Measurements from ENCODE around the gene THOC1.

DNA sequence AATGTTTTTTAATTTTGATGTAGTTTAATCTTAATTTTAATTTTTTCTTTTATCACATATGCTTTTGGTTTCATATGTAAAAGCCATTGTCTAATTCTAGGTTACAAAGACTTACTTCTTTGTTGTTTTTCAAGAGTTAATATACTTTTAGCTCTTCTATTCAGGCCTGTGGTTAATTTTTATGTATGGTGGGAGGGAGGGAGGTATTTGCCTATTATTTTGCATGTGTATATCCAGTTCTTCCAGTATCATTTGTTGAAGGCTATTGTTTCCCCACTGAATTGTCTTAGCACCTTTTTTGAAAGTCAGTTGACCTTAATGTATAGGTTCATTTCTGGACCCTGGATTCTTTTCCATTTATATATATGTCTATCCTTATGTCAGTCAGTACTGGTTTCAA, 86.1 kb downstream of the THOC1 start:
- TF ChIP-seq CTCF (IDR thresholded peaks at IDR 0.05) (no peak), POLR2AphosphoS5 (IDR thresholded peaks at IDR 0.05; ENCODE audit: low read depth, low read length) (no peak), TCF7L2 (IDR thresholded peaks at IDR 0.05; ENCODE audit: low read depth, low read length) (no peak)
- TF ChIP-seq, protein P1, sequence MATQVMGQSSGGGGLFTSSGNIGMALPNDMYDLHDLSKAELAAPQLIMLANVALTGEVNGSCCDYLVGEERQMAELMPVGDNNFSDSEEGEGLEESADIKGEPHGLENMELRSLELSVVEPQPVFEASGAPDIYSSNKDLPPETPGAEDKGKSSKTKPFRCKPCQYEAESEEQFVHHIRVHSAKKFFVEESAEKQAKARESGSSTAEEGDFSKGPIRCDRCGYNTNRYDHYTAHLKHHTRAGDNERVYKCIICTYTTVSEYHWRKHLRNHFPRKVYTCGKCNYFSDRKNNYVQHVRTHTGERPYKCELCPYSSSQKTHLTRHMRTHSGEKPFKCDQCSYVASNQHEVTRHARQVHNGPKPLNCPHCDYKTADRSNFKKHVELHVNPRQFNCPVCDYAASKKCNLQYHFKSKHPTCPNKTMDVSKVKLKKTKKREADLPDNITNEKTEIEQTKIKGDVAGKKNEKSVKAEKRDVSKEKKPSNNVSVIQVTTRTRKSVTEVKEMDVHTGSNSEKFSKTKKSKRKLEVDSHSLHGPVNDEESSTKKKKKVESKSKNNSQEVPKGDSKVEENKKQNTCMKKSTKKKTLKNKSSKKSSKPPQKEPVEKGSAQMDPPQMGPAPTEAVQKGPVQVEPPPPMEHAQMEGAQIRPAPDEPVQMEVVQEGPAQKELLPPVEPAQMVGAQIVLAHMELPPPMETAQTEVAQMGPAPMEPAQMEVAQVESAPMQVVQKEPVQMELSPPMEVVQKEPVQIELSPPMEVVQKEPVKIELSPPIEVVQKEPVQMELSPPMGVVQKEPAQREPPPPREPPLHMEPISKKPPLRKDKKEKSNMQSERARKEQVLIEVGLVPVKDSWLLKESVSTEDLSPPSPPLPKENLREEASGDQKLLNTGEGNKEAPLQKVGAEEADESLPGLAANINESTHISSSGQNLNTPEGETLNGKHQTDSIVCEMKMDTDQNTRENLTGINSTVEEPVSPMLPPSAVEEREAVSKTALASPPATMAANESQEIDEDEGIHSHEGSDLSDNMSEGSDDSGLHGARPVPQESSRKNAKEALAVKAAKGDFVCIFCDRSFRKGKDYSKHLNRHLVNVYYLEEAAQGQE (IDR thresholded peaks at IDR 0.05; ENCODE audit: insufficient read depth in 1 of 2, low read depth in 2 of 2, low read length in 1 of 2): no peak

Measured in Panc1 (cell line).